GM23338 (cell line): ENCODE measurements around the gene P3H4. TPM values are rescaled to one million over a fixed set of nuclear protein-coding genes. Genes with fewer than 3 reads are reported as not detected.

Experiments used
- ATAC-seq: fragments of 200-7000 bp; cut with Tn5 transposase; 3 replicates; pipeline ENCODE4 v1.9.1; 2020
- DNase-seq: peaks from one replicate; pipeline ENCODE4 v3.0.0-alpha.2; 2015; ENCODE audit warnings: low spot score
- H2AFZ ChIP-seq: fragments of 200-600 bp; sonication (generic); 2 replicates; pipeline ENCODE4 v1.8.0; 2016; ENCODE audit warnings: antibody characterized with exemption, mild to moderate bottlenecking, moderate library complexity
- H3F3A ChIP-seq: fragments of 200-600 bp; sonication (generic); replicated peaks from 2 replicates; pipeline ENCODE4 v1.8.0; 2017; ENCODE audit warnings: antibody characterized with exemption, mixed run types, low read depth
- H3K27ac ChIP-seq: fragments of 200-600 bp; sonication (generic); 2 replicates; pipeline ENCODE4 v1.6.1; 2016; ENCODE audit warnings: low read depth
- H3K27me3 ChIP-seq: fragments of 200-600 bp; sonication (generic); 2 replicates; pipeline ENCODE4 v1.8.0; 2016; ENCODE audit warnings: mild to moderate bottlenecking, mixed run types, moderate library complexity; ENCODE audit not compliant: insufficient read depth
- H3K36me3 ChIP-seq: fragments of 200-600 bp; sonication (generic); 2 replicates; pipeline ENCODE4 v1.8.0; 2016; ENCODE audit warnings: mild to moderate bottlenecking; ENCODE audit not compliant: insufficient read depth
- H3K4me1 ChIP-seq: fragments of 200-600 bp; sonication (generic); 2 replicates; pipeline ENCODE4 v1.8.0; 2016; ENCODE audit warnings: mild to moderate bottlenecking, moderate library complexity; ENCODE audit not compliant: insufficient read depth
- H3K4me2 ChIP-seq: fragments of 200-600 bp; sonication (generic); 2 replicates; pipeline ENCODE4 v1.7.1; 2017; ENCODE audit warnings: mixed run types
- H3K4me3 ChIP-seq: fragments of 200-600 bp; sonication (generic); 2 replicates; pipeline ENCODE4 v1.6.1; 2016; ENCODE audit warnings: mixed run types
- H3K79me2 ChIP-seq: fragments of 200-600 bp; sonication (generic); replicated peaks from 2 replicates; pipeline ENCODE4 v1.8.0; 2017; ENCODE audit warnings: mild to moderate bottlenecking; ENCODE audit not compliant: insufficient read depth
- H3K9me2 ChIP-seq: fragments of 200-600 bp; sonication (generic); 2 replicates; pipeline ENCODE4 v1.8.0; 2017; ENCODE audit not compliant: insufficient read depth
- H4K20me1 ChIP-seq: fragments of 200-600 bp; sonication (generic); replicated peaks from 2 replicates; pipeline ENCODE4 v1.8.0; 2017; ENCODE audit warnings: mild to moderate bottlenecking; ENCODE audit not compliant: insufficient read depth
- H3K27ac Mint-ChIP-seq: 2 replicates; pipeline ENCODE4 v1.8.0; 2020; ENCODE audit warnings: inconsistent platforms, mild to moderate bottlenecking, moderate library complexity, mixed read lengths
- H3K27me3 Mint-ChIP-seq: 3 replicates; pipeline ENCODE4 v1.8.0; 2022; ENCODE audit warnings: low read depth, mild to moderate bottlenecking, moderate library complexity, mixed read lengths, inconsistent platforms; ENCODE audit not compliant: insufficient read depth, poor library complexity
- H3K36me3 Mint-ChIP-seq: 3 replicates; pipeline ENCODE4 v1.8.0; 2021; ENCODE audit warnings: low read depth, mild to moderate bottlenecking, inconsistent platforms, moderate library complexity, mixed read lengths
- H3K4me1 Mint-ChIP-seq: 3 replicates; pipeline ENCODE4 v1.8.0; 2020; ENCODE audit warnings: mild to moderate bottlenecking, inconsistent platforms, mixed read lengths
- H3K4me3 Mint-ChIP-seq: 3 replicates; pipeline ENCODE4 v1.8.0; 2021; ENCODE audit warnings: moderate library complexity, mild to moderate bottlenecking, inconsistent platforms, mixed read lengths
- H3K9me3 Mint-ChIP-seq: 3 replicates; pipeline ENCODE4 v1.8.0; 2020; ENCODE audit warnings: moderate library complexity, mild to moderate bottlenecking, inconsistent platforms, mixed read lengths
- CREB1 ChIP-seq: fragments of 250-450 bp; sonication (Bioruptor Pico); IDR thresholded peaks from 2 replicates; pipeline ENCODE4 v1.5.0; 2020; ENCODE audit warnings: low read depth, mild to moderate bottlenecking, moderate library complexity
- CTCF ChIP-seq, 2 experiments: fragments of 200-600 bp in 1 of 2; sonication (generic) in 1 of 2; conservative IDR thresholded peaks; 2 replicates each; pipeline versions ENCODE4 v1.5.1 to v1.6.1; 2016 to 2017; ENCODE audit warnings: antibody characterized with exemption in 2 of 2, low read depth in 2 of 2, mild to moderate bottlenecking in 2 of 2, moderate library complexity in 1 of 2
- EZH2 ChIP-seq: fragments of 200-600 bp; sonication (generic); IDR thresholded peaks from one replicate; pipeline ENCODE4 v1.8.0; 2017; ENCODE audit warnings: antibody characterized with exemption, mild to moderate bottlenecking, low read depth; ENCODE audit not compliant: unreplicated experiment
- EZH2phosphoT487 ChIP-seq: fragments of 200-600 bp; sonication (generic); IDR thresholded peaks from one replicate; pipeline ENCODE4 v1.8.1; 2018; ENCODE audit warnings: antibody characterized with exemption; ENCODE audit not compliant: unreplicated experiment
- POLR2AphosphoS5 ChIP-seq: IDR thresholded peaks from 2 replicates; pipeline ENCODE4 v1.6.1; 2016; ENCODE audit warnings: antibody characterized with exemption, low read depth
- ZNF331 ChIP-seq: fragments of 250-450 bp; sonication (Bioruptor Pico); IDR thresholded peaks from 2 replicates; pipeline ENCODE4 v1.5.0; 2020; ENCODE audit warnings: low read depth, mild to moderate bottlenecking, moderate library complexity
- polyA plus RNA-seq: library from polyadenylated mRNA; unstranded; fragments of >200 nt; fragmentation: Nextera tagmentation; extraction: Ambion mirVana; gene quantifications from 2 replicates; pipeline ENCODE4 v1.2.1, GENCODE V29; 2016
- total RNA-seq: library from RNA; depleted of rRNA; stranded (reverse); fragments of >200 nt; shearing (Covaris generic); gene quantifications from 2 replicates; pipeline ENCODE4 v1.2.3, GENCODE V29; 2014

P3H4 gene
- total and polyA plus RNA-seq, 2 experiments from 2014 or later = 16.0 to 33.3 TPM

GRCh38 chr17:41794540-41794975, 17.2 kb downstream of the P3H4 start:
- Histone ChIP-seq H2AFZ (no peak overlapping the region), H3K4me1 (peaks cover 31% of the 10 kb centered on the region), H3K9me2 (no peaks in the 10 kb centered on the region), H3K79me2 (no peaks in the 10 kb centered on the region), H3K27me3 (peaks cover 42% of the 10 kb centered on the region), H3K4me2 (peak overlapping the region; percentile 77), H3K4me3 (peak overlapping the region; percentile 42; the same call in 1 of the 2 replicates), H3F3A (peaks cover 13% of the 10 kb centered on the region; the same call in 1 of the 2 replicates), H3K36me3 (no peaks in the 10 kb centered on the region), H3K27ac (no peak overlapping the region), H4K20me1 (no peaks in the 10 kb centered on the region)
- no peak for ATAC-seq
- no peaks in the 10 kb centered on the region for H3K9me3 Mint-ChIP-seq
- H3K27ac Mint-ChIP-seq = no peak overlapping the region
- H3K27me3 Mint-ChIP-seq = peaks cover 49% of the 10 kb centered on the region
- no peaks in the 10 kb centered on the region; the same call in 2 of the 3 replicates for H3K36me3 Mint-ChIP-seq
- peaks cover 39% of the 10 kb centered on the region for H3K4me1 Mint-ChIP-seq
- TF ChIP-seq CREB1 (no peak), POLR2AphosphoS5 (no peak), ZNF331 (CRISPR knock-in tag) (no peak), EZH2phosphoT487 (no peak)
- DNase-seq = no peak
- H3K4me3 Mint-ChIP-seq = no peak overlapping the region

- no peaks in the 10 kb centered on the region for H3K36me3 Mint-ChIP-seq
- Histone ChIP-seq H3K27ac (no peak overlapping the region), H3K4me2 (peak overlapping the region; percentile 77), H3K36me3 (no peaks in the 10 kb centered on the region), H3K4me3 (peak overlapping the region; percentile 42), H3K27me3 (peaks cover 42% of the 10 kb centered on the region), H3K4me1 (peaks cover 31% of the 10 kb centered on the region), H2AFZ (no peak overlapping the region), H4K20me1 (no peaks in the 10 kb centered on the region), H3F3A (peaks cover 13% of the 10 kb centered on the region; the same call in 1 of the 2 replicates), H3K79me2 (no peaks in the 10 kb centered on the region), H3K9me2 (no peaks in the 10 kb centered on the region)
- H3K4me1 Mint-ChIP-seq = peaks cover 36% of the 10 kb centered on the region
- H3K27me3 Mint-ChIP-seq = peaks cover 49% of the 10 kb centered on the region
- DNase-seq (peak; percentile 93), ATAC-seq (peak; percentile 83)
- TF ChIP-seq CTCF (conservative IDR thresholded peaks at IDR 0.05; ENCODE audit: low read depth in 2 of 2) (peak in 1 of 2 experiments; percentile 44; a peak in 2 of 4 replicates), POLR2AphosphoS5 (peak; percentile 36; the same call in 1 of the 2 replicates), EZH2 (no peak)
- no peaks in the 10 kb centered on the region for H3K9me3 Mint-ChIP-seq
- H3K4me3 Mint-ChIP-seq = peak overlapping the region; percentile 63
- H3K27ac Mint-ChIP-seq = peak overlapping the region; percentile 67; the same call in 1 of the 2 replicates
Measured at GRCh38 chr17:41793784-41794539, 17.8 kb downstream of the P3H4 start.
